CD4-positive, alpha-beta T cell treated with Interleukin-17A for 1 hour (primary cell): ENCODE measurements around the gene BSDC1.
A peak's percentile ranks its signal among the peaks of the same experiment; 100 is the strongest.

Source experiments
- DNase-seq: peaks from one replicate; pipeline ENCODE4 v3.0.0-alpha.2; 2020

The BSDC1 gene

GRCh38 chr1:32335535-32335789, 58.8 kb downstream of the BSDC1 start:
- no peak for DNase-seq

DNA sequence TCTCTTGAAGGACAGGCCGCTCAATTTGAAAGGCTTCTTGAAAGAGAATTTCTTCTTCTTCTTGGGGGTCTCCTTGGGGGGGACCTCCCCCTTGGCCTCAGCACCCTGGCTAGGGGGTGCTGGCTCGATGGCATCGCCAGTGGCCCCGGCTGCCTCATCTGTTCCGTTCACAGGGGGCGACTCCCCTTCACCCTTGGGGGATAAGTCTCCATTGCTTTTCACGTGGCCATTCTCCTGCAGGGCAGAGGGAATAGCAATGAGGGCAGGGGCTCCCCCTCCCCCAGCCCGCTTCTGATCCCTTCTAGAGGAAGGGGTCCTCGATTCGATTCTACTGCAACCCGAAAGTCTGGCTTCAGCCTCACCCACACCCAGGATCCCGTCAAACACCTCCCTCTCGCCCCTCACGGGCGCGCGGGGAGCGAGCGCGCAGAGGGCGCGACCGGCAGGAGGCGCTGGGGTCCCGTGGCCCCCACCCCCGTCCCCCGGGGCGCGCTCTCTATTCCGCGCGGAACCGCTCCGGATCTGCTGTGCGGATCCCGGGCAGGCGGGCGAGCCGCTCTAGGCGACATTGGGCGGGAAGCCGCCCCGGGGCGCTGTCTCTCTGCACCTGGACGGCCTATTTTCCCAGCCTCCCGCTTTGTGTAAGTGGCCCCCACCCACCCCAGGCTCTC, 59.2 kb downstream of the BSDC1 start:
- DNase-seq, result peak; percentile 71

DNA sequence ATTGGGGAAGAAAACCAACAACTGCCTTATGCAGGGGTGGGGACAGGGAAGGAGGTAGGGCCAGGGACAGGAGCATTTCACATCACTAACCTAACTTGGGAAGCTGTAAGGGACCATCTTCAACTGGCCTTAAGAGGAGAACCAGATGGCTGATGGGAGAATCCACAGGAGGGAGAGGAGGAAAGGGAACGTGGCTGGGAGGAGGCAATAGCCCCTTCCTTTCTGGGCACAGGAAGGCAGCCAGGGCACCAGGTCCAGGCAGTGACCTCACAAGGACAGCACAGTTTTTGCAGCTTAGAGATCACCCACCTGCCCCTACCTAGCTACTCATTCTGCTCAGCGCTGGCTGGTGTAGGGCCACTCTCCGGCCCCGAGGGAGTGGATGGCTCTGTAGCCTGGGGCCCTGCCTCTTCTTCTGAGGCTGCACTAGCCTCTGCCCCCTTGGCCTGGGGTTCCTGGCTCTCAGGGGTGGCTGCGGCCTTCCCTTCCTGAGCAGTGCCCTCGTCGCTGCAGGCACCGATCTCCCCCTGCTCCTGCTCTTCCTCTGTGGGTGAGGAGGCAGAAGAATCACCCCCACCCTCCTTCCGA, 59.9 kb downstream of the BSDC1 start:
- DNase-seq, result no peak

DNA sequence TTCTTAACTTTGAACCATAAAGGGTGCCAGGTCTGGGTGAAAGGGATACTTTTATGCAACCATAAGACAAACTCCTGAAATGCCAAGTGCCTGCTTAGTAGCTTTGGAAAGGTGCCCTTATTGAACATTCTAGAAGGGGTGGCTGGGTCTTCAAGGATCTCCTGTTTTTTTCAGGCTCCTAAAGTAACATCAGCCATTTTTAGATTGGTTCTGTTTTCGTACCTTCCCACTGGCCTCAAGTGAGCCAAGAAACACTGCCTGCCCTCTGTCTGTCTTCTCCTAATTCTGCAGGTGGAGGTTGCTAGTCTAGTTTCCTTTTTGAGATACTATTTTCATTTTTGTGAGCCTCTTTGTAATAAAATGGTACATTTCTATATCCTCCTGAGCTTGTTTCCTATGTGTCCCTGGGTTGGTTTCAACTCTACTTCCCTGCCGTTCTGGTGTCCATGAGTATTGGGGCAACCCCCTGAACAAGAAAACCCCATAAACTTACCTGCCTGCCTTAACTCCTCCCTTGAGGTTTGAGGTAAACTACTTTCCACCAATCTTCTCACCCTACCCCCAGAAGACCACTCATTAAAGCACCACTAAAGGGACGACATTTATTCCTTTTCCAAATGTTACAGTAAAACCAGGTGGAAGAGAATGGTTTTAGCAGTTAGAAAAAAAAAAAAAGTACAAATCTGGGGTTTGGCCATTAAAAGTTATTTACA, 60.8 kb downstream of the BSDC1 start:
- DNase-seq, result no peak

GRCh38 chr1:32332290-32333079, 61.8 kb downstream of the BSDC1 start:
- DNase-seq, result no peak

GRCh38 chr1:32331549-32331948, 62.7 kb downstream of the BSDC1 start:
- DNase-seq, result no peak

GRCh38 chr1:32330558-32331151, 63.6 kb downstream of the BSDC1 start:
- DNase-seq, result no peak

DNA sequence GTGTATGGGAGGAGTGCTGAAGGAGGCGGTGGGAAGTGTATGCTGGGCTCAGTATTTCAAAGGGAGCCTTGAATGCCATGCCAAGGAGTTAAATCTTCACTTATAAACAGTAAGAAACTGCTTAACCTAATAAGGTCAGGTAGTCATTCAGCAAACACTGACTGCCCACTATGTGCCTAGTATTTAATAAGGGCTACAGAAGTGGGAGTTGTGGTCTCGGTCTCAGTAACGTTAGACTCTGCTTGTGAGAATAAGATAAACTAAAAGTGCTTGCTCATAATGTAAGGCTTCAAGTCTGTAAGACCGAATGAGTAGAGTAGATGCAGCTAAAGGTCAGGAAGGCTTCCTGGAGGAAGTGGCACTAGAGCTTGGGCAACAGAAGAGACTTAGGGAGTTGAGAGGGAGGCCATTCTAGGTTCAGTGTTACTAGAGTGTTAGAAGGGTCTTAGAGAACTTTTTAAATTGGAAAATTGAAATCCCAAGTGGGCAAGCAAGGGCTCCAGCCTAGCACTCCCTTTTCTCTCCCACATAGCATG, 64.2 kb downstream of the BSDC1 start:
- DNase-seq, result no peak

- no peak for DNase-seq
Observed at GRCh38 chr1:32327204-32327603, 67.0 kb downstream of the BSDC1 start.

DNA sequence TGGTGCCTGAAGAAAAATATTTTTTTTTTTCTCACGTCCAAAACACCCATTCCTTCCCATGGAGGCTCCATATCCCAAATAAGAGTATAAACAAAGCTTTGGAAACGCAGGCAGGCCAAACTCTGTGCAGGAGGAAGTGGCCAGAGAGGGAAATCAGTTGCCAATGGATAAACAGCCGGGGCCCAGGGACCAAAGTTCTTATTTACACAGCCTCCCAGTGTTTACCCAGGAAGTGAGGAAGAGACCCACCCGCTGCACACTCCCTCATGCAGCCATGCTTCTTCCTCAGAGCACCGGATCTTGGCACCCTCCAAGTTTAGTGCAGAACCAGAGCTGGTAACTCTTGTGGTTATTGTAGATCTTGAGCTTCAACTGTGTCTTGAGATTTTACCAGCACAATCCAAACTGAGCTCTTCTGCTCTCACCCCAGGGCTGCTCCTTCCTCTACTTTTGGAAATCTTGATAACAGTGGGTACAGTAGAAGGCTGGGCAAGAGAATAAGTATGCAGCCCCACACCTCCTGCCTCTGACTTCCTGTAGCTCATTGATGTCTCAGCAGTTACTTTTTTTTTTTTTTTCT, 72.4 kb downstream of the BSDC1 start:
- peak; percentile 55 for DNase-seq

DNA sequence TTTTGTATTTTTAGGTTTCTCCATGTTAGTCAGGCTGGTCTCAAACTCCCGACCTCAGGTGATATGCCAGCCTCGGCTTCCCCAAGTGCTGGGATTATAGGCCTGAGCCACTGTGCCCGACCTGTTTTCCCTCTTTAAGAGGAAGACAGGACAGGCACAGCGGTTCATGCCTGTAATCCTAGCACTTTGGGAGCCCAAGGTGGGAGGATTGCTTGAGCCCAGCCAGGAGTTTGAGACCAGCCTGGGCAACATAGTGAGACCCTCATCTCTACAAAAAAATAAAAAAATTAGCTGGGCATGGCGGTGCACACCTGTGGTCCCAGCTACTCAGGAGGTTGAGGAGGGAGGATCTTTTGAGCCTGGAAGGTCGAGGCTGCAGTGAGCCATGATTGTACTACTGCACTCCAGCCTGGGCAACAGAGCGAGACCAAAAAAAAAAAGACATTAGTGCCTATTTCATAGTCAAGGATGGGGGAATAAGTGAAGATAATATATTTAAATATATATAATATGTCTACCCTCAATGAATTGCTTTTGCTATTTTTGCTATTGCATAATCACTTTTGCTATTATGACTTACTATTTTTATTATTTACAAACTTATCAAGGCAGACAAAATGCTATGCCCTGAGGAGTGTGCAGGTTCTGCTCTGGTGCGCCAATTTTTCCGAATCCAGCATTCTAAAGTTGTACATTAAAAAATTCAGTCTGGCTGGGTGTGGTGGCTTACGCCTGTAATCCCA, 75.9 kb downstream of the BSDC1 start:
- DNase-seq, result no peak

- no peak for DNase-seq
Observed at GRCh38 chr1:32316903-32317277, 77.4 kb downstream of the BSDC1 start.
